NCI-H1092 (cell line): Measurements from ENCODE around the gene KCP.

Source experiments
- DNase-seq: peaks from one replicate; lab custom pipeline; 2025; lab: John Stamatoyannopoulos, UW

KCP gene

DNA sequence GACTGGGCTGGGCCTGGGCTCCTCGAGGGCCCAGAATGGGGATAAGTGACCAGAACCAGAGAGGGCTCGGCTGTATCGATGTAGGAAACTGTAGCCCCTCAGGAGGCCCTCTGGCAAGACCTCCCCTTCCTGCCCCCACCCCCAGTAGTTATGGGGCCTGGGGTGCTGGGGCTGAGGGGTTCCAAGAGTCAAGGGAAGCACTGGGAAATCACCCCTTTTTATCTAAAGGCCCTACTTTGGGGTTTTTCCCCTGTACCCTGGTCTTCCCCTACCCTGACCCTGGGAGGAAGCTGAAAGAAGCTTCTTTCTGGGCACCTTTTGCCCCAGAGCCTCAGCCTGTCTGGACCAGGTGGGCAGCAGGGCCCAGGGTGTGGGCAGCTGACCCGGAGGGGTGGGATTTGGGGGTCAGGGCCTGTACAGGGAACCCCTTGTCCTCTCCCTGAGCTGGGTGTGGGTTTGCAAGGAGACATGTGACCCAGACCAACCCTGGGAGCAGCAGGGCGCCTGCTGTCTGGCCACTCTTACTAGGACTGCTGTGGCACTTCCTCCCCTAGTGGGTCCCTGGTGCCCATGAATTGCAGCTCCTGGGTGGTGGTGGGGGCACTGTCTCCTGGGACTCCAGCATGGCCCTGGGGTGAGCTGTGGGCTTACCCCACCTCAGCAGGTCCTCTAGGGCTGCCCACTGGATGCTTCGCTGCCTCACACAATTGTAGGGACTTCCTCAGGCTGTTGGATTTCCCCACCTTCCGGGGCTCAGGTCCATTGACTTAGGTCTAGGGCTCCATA lies 28.8 kb upstream of the KCP start:
- DNase-seq = no peak

GRCh38 chr7:128938544-128939074 lies 28.1 kb upstream of the KCP start:
- DNase-seq = no peak

DNA sequence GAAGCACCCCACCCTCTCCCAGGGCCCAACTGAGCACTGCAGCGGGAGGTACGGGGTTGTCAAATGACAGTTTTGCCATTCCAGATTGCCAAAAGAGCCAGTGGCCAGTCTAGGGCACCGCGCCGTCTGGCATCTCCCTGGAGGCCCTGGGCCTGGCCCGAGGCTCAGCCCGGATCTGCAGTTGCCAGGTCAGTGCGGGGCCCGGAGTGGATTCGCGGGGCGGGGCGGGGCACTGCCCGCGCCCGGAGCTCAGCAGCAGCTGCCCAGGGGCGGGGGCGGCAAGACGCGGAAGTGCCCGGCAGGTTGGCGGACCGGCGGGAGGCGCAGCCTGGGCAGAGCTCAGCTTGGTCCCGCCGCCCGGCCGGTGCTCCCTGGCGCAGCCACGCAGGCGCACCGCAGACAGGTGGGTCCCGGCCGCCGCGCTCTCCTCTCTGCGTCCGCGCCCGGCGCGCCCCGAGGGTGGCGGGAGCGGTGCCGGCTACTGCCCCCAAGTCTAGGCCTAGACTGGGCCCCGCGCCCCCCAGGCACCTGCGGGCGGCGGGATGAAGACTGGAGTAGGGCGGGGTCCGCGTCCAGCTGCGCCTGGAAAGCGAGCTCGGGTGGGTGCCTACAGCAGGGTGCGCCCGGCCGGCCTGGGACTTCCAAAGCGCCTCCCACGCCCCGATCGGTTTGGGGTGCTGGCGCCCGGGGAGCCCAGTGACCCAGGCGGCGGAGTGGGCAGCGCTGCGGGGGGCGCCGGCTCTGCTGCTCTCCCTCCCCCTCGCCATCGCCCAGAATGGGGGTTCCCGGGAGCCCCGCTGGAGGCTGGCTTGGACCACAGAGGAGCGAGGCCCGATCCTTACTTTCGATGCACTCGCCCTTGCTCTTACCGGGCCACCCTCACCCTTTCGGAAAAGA lies 27.4 kb upstream of the KCP start, which contains the start of gene IRF5:
Gene IRF5 (plus strand): TSS at position 281 of the 897 bp plus-strand sequence. CDS start 4,155 bp downstream, outside the sequence.
- no peak for DNase-seq

DNA sequence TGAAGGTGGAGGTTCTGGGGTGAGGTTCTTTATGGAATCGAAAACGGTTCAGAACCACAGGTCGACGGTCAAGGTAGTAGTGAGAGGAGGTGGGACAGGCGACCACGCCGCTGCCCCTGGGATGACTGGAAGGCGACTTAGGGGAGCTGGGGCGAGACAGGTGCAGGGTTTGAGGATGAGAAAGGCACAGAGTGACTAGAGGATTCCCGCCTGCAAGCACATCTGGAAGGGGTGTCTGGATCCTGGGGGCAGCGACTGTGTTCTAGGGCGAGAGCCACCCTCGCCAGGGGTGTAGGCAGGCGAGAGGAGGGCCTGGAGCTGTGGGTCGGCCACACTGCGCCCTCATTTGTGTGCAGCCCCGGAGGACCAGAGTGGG lies 26.8 kb upstream of the KCP start:
- DNase-seq = no peak

GRCh38 chr7:128936798-128937197 lies 26.3 kb upstream of the KCP start:
- DNase-seq = no peak

GRCh38 chr7:128935342-128935730 lies 24.8 kb upstream of the KCP start:
- peak; percentile 47 for DNase-seq

GRCh38 chr7:128934361-128935341 lies 24.1 kb upstream of the KCP start:
- no peak for DNase-seq

- no peak for DNase-seq
Observed at GRCh38 chr7:128933180-128933891, 22.8 kb upstream of the KCP start.

DNA sequence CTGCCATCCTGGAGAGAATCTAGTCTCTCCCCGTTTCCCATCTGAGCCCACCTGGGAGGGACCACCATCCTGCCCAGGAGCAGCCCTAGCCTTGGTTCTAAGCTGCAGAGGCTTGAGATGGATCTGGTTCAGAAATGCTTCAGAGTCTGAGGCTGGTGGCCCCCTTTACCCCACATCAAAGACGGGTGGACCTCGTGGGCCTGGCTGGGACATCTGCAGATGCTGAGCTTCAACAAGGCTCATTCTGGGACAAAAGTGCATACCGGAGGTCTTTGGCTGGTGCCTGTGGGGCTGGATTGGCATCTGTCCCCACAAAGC lies 22.3 kb upstream of the KCP start:
- DNase-seq = no peak

GRCh38 chr7:128931965-128932861 lies 21.7 kb upstream of the KCP start:
- DNase-seq = no peak

DNA sequence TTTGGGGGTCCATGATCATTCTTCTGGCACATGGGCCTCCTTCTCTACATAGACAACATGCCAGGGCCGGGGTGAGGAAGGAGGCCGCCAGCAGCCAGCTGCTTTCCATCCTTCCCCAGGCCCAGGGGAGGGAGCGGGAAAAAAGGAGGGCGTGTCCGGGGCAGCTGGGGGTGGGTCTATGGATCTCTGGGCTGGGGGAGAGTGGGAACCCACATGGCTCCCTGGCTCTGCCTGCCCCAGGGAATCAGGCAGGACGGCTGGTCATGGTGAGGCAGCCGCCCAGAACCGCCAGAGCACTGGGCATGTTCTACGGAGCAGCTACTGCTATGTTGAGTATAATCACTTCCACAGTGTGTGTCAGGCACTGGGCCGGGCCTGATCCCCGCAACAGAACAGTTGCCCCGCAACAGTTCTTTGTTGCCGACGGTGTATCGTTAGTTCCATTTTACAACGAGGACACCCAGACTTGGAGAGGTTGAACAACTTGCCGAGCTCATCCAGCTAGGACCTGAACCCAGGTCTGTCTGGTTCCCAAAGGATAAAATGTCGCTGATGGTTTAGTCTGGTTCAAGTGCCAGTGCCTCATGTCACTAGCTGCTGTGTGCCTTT lies 20.8 kb upstream of the KCP start:
- DNase-seq = no peak

DNA sequence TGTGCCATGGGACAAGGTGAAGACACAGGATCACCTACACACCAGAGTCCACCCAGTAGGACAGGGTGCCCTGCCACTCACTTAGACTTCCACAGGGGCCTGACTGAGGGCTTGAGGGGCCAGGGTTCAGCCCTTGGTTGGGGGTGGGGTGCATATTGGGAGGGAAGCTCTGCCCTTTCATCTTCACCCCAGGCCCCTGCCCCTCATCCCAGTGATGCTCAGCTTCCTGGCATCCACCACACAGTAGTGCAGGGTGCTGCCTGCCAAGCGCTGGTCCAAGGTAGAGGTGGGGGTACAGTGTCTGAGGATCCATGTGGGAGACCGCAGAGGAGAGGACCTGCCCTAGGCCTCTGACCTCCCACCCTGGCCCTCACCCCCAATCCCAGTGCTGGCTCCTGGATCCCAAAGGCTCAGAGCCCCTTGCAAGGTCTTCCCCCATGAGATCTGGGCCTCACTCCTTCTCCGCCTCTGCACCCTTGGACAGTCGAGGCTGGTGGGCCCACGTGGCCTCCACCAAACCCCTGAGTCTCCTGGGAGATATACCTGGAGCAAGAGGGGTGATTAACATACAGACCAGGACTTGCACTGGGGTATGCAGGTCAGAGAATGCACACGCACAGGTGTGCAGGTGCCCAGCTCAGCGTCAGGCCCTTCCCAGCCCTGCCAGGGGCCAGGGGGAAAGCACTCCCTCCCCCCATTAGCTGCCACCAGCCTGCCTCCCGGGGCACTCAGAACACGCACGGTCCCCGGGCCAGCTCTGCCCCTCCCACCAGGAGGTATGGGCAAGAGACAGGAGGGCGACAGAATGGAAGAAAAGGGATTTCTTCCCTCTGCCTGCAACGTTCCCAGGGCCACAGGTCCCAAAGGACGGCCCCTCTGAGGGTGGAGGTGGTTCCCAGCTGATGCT lies 18.6 kb upstream of the KCP start:
- DNase-seq = no peak

- no peak for DNase-seq
Observed at GRCh38 chr7:128928159-128928813, 17.8 kb upstream of the KCP start.

DNA sequence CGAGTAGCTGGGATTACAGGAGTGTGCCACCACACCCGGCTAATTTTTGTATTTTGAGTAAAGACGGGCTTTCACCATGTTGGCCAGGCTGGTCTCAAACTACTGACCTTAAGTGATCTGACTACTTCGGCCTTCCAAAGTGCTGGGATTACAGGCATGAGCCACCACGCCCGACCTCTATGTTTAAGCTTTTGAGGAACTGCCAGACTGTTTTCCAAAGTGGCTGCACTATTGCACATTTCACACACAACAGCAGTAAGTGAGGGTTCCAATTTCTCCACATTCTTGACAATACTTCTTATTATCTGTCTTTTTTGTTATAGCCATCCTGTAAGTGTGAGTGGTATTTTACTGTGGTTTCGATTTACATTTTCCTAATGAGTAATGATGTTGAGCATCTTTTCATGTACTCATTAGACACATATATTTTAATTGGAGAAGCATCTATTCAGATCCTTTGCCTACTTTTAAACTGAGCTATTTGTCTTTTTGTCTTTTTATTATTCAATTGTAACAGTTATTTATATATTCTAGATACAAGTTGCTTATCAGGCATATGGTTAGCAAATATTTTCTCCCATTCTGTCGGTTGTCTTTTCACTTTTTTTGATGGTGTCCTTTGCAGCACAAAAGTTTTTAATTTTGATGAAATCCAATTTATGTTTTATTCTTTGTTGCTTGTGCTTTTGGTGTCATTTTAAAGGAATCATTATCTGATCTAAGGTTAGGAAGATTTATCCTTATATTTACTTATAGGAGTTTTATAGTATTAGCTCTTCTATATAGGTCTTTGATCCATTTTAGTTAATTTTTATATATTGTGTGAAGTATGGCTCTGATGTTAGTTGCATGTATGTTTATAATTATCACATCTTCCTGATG lies 14.4 kb upstream of the KCP start:
- DNase-seq = no peak

- no peak for DNase-seq
Observed at GRCh38 chr7:128923411-128923800, 12.9 kb upstream of the KCP start.

GRCh38 chr7:128922496-128923410 lies 12.2 kb upstream of the KCP start:
- DNase-seq = no peak
